ENCODE data around the gene ALDH1A3. TPM values are rescaled to one million over a fixed set of nuclear protein-coding genes. Genes with fewer than 3 reads are reported as not detected.

ALDH1A3 gene
- total RNA-seq, 1 donor, result 54.6 TPM

DNA sequence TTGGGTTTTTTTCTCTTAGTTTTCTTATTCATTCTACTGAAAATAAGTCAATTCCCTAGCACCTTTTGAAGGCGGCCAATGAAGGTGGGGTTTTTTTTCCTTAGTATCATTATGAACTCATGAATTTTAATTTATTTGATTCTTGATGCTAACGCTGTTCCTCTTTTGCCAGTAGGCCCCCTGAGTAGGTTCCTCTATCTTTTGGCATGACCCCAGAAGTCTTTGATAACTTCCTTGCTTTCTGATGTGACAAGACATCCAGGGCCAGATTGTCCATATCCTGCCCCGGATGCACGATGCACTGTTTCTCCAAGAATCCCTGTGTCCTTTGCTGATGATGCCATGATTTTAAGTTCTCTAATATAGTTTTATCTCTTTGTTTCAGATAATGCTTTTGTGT lies 60.2 kb downstream of the ALDH1A3 start:
- Histone ChIP-seq H3K79me2 (ENCODE audit: insufficient read depth, low read length) (peaks cover 11% of the 10 kb centered on the region), H3K27ac (ENCODE audit: low read depth, low read length) (no peak overlapping the region), H3K27me3 (ENCODE audit: insufficient read depth, low read length) (no peaks in the 10 kb centered on the region), H3K4me3 (ENCODE audit: insufficient read depth, low read length) (no peak overlapping the region), H3K4me1 (ENCODE audit: insufficient read depth, low read length) (peaks cover 5% of the 10 kb centered on the region), H4K20me1 (ENCODE audit: insufficient read depth, low read length) (no peaks in the 10 kb centered on the region), H2AFZ (ENCODE audit: low read length) (no peak overlapping the region), H3K36me3 (ENCODE audit: insufficient read depth, low read length) (no peaks in the 10 kb centered on the region), H3K4me2 (ENCODE audit: insufficient read depth, low read length) (no peak overlapping the region), H3K9me3 (ENCODE audit: low read depth, low read length) (no peaks in the 10 kb centered on the region)
- DNase-seq (ENCODE audit: insufficient read length, low spot score, missing footprints), result no peak
- no peak for TF ChIP-seq CTCF (IDR thresholded peaks at IDR 0.05; ENCODE audit: extremely low read depth, low read depth, low read length)

GRCh38 chr15:100940767-100941379 lies 61.2 kb downstream of the ALDH1A3 start:
- H3K27me3 ChIP-seq (ENCODE audit: insufficient read depth, low read length), result no peaks in the 10 kb centered on the region
- no peaks in the 10 kb centered on the region for H3K36me3 ChIP-seq (ENCODE audit: insufficient read depth, low read length)
- H3K27ac ChIP-seq (ENCODE audit: low read depth, low read length), result no peak overlapping the region
- H3K9me3 ChIP-seq (ENCODE audit: low read depth, low read length), result no peaks in the 10 kb centered on the region
- H3K4me2 ChIP-seq (ENCODE audit: insufficient read depth, low read length), result no peak overlapping the region
- H2AFZ ChIP-seq (ENCODE audit: low read length), result no peak overlapping the region
- no peak overlapping the region for H3K4me3 ChIP-seq (ENCODE audit: insufficient read depth, low read length)
- H3K4me1 ChIP-seq (ENCODE audit: insufficient read depth, low read length), result peaks cover 5% of the 10 kb centered on the region
- TF ChIP-seq CTCF (IDR thresholded peaks at IDR 0.05; ENCODE audit: extremely low read depth, low read depth, low read length), result no peak
- no peak for DNase-seq (ENCODE audit: insufficient read length, low spot score, missing footprints)
- H4K20me1 ChIP-seq (ENCODE audit: insufficient read depth, low read length), result no peaks in the 10 kb centered on the region
- peaks cover 15% of the 10 kb centered on the region for H3K79me2 ChIP-seq (ENCODE audit: insufficient read depth, low read length)

GRCh38 chr15:100941536-100941935 lies 61.9 kb downstream of the ALDH1A3 start:
- Histone ChIP-seq H3K27ac (ENCODE audit: low read depth, low read length) (no peak overlapping the region), H3K27me3 (ENCODE audit: insufficient read depth, low read length) (no peaks in the 10 kb centered on the region), H3K9me3 (ENCODE audit: low read depth, low read length) (no peaks in the 10 kb centered on the region), H3K36me3 (ENCODE audit: insufficient read depth, low read length) (no peaks in the 10 kb centered on the region), H3K4me3 (ENCODE audit: insufficient read depth, low read length) (no peak overlapping the region), H3K79me2 (ENCODE audit: insufficient read depth, low read length) (peaks cover 15% of the 10 kb centered on the region), H3K4me2 (ENCODE audit: insufficient read depth, low read length) (no peak overlapping the region), H3K4me1 (ENCODE audit: insufficient read depth, low read length) (peaks cover 5% of the 10 kb centered on the region), H2AFZ (ENCODE audit: low read length) (no peak overlapping the region), H4K20me1 (ENCODE audit: insufficient read depth, low read length) (no peaks in the 10 kb centered on the region)
- DNase-seq (ENCODE audit: insufficient read length, low spot score, missing footprints), result no peak
- no peak for TF ChIP-seq CTCF (IDR thresholded peaks at IDR 0.05; ENCODE audit: extremely low read depth, low read depth, low read length)

- Histone ChIP-seq H3K4me3 (ENCODE audit: insufficient read depth, low read length) (no peak overlapping the region), H3K36me3 (ENCODE audit: insufficient read depth, low read length) (no peaks in the 10 kb centered on the region), H3K27ac (ENCODE audit: low read depth, low read length) (peak overlapping the region; percentile 28), H3K9me3 (ENCODE audit: low read depth, low read length) (no peaks in the 10 kb centered on the region), H4K20me1 (ENCODE audit: insufficient read depth, low read length) (no peaks in the 10 kb centered on the region), H3K79me2 (ENCODE audit: insufficient read depth, low read length) (peaks cover 15% of the 10 kb centered on the region), H2AFZ (ENCODE audit: low read length) (no peak overlapping the region), H3K27me3 (ENCODE audit: insufficient read depth, low read length) (no peaks in the 10 kb centered on the region), H3K4me1 (ENCODE audit: insufficient read depth, low read length) (peaks cover 5% of the 10 kb centered on the region), H3K4me2 (ENCODE audit: insufficient read depth, low read length) (no peak overlapping the region)
- no peak for DNase-seq (ENCODE audit: insufficient read length, low spot score, missing footprints)
- no peak for TF ChIP-seq CTCF (IDR thresholded peaks at IDR 0.05; ENCODE audit: extremely low read depth, low read depth, low read length)
Observed at GRCh38 chr15:100942656-100943425, 63.2 kb downstream of the ALDH1A3 start.
